Retinal pigment epithelial cell (primary cell): ENCODE measurements around the gene EVX2.

ENCODE experiments used
- DNase-seq: peaks from one replicate; pipeline ENCODE4 v3.0.0-alpha.2; 2010; ENCODE audit warnings: low read depth
- H3K4me3 ChIP-seq: 2 replicates; pipeline ENCODE4 v1.5.1; 2011; ENCODE audit warnings: mild to moderate bottlenecking, low read length, control low read depth, moderate library complexity
- CTCF ChIP-seq: conservative IDR thresholded peaks from 2 replicates; pipeline ENCODE4 v1.5.1; 2011; ENCODE audit warnings: low read depth, low read length, control low read depth, inconsistent platforms

EVX2 gene

GRCh38 chr2:176076063-176076462, 7.7 kb downstream of the EVX2 start:
- DNase-seq: no peak
- TF ChIP-seq CTCF: no peak
- H3K4me3 ChIP-seq: no peak overlapping the region

DNA sequence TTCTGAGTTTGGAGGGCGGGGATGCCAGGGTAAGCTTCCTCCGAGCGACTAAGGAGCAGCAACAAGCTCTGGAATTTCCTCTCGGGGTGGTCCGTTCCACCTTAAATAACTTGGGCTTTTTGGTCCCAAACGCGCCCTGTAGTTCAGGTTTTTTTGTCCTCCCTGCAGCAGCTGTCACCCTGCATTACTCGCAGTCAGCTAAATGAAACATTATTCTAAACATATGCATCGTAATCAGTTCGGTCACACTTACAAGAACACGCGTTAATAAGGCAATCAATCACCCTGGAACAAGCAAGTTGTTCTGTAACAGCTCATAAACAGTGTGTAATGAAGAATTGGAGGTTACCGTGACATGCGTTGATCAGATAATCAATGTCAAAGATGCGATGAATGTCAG, 8.3 kb downstream of the EVX2 start:
- no peak for DNase-seq
- TF ChIP-seq CTCF: no peak
- H3K4me3 ChIP-seq: no peak overlapping the region

GRCh38 chr2:176074919-176075425, 8.8 kb downstream of the EVX2 start:
- H3K4me3 ChIP-seq: no peak overlapping the region

DNA sequence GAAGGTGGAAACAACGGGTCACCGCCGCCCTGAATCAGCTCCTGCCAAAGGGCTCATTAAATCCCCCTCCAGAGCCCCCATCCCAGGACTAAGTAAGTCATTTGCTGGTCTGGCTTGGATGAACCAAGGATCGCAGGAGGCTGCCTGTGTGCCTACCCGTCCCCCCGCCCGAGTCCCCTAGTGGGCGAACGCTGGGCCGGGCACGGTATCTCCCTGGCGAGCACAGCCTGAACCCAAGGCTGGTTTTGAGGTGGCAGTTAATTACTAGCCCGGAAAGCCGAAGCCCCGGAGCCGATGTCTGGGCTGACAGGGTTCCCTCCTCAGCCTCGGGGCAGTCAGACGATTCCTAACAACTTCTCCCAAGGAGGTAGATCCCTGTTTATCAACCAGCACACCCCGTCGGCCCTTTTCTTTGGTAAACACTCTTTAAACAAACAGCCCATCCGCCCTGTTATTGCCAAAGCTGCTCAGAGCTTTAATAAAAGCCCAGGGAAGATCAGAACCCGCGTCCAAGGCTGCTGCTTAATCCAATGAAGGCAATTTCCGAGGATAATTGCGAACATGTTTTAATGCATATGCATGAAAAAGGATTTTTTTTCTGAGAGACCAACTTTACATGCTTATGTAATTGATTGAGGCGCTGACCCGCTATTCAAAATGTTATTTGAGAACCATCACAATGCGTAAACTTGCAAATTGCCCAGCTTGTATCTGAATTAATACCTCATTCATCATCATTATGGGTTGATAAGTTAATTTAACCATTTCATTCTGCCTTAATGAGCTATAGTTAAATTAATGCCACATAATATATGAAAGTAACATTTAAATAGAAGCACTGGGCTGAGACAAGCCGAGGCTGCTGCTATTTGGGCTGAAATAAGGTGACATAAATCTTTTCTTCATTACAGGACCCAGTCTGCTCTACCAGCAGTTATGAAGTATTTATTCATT, 10.5 kb downstream of the EVX2 start:
- DNase-seq: no peak
- no peak for TF ChIP-seq CTCF

More at GRCh38 chr2:176074919-176075425, 8.8 kb downstream of the EVX2 start:
- TF ChIP-seq CTCF: no peak
- no peak for DNase-seq

DNA sequence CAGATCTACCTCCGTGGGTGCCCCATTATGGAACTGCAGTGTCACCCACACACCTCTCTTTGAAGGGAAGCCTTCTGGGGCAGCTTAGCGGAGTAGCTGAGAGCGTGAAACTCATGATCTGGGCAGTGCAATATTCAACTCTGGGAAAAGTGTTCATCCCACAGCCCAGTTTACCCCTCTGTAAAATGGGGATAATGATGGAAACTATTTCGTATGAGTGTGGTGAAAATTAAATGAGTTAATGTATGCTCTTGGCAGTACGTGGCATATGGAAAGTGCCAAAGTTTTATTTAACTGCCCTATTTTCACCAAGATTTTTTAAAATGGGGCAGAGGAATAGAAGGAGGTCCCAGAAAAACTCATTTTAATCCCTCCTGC, 11.5 kb downstream of the EVX2 start:
- no peak for TF ChIP-seq CTCF
- H3K4me3 ChIP-seq: no peak overlapping the region
- no peak for DNase-seq

More for the DNA sequence above, 10.5 kb downstream of the EVX2 start:
- no peak overlapping the region for H3K4me3 ChIP-seq

DNA sequence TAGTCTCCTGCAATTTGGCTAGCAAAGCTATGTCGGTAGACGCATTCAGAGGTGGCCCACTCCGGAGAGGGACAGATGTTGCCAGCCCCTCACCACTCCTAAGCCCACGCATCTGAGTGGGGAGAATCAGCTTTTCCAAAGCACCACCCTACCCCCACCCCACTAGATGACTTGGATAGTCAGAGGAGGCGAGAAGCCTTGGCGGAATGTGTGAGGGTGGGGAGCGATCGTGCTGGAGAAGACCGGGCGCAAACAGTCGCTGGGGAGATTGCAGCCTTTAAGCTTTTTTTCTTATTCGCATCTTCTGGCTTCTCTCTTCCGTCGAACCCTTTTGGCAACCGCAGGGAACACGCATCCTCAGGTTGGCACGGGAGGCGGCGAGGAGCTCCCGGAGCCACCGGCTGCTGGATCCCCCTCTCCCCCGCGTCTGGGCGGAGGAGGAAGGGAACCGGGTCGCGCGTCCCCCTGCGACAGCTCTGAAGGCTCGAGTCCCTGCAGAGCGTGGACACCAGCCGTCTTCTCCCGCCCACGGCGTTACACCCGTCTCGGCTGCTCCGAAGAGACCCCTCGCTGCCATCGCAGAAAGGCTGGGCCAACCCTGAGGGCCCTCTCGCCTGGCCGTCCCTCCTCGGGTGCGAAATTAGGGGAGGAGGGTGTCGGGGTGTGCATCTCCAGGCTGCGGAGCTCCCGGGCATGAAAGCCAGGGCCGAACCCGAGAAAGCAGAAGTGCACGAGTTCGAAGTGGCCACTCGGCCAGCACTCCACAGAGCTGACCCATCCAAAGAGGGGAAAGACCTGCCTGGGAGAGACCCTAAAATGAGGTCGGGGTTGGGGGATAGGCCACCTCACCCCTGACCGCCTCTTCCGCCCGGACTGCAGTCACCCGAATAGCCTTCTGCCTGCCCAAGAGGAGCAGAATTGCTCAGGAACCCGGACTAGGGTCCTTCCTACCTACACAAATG, 12.2 kb downstream of the EVX2 start:
- TF ChIP-seq CTCF: no peak
- DNase-seq: no peak

More for the DNA sequence above, 12.2 kb downstream of the EVX2 start:
- no peak overlapping the region for H3K4me3 ChIP-seq
